GM19463 (cell line): ENCODE results near the gene PPID.
A peak's percentile ranks its signal among the peaks of the same experiment; 100 is the strongest.
"Not testable (repeated sequence)": the region's sequence is repeated elsewhere in the genome, so short reads cannot be mapped to it uniquely, and the experiment has no call there.

ENCODE experiments used
- ATAC-seq: cut with Tn5 transposase; IDR thresholded peaks from one replicate; pipeline ENCODE4 v1.9.1; 2021; ENCODE audit warnings: mild to moderate bottlenecking, moderate library complexity; ENCODE audit not compliant: unreplicated experiment

Gene PPID

GRCh38 chr4:158738866-158739265, 15.7 kb upstream of the PPID start:
- ATAC-seq = no peak

- peak; percentile 95 for ATAC-seq
These were observed 6.7 kb upstream of the PPID start for GRCh38 chr4:158729716-158730559.

GRCh38 chr4:158728236-158728635, 5.0 kb upstream of the PPID start:
- ATAC-seq = no peak

GRCh38 chr4:158726633-158727032, 3.4 kb upstream of the PPID start:
- ATAC-seq = no peak

GRCh38 chr4:158724637-158725036, 1.4 kb upstream of the PPID start:
- no peak for ATAC-seq

GRCh38 chr4:158722291-158722916, 792 bp downstream of the PPID start:
- peak; percentile 5 for ATAC-seq

GRCh38 chr4:158721680-158722079, 1.5 kb downstream of the PPID start:
- ATAC-seq = no peak

GRCh38 chr4:158715802-158716201, 7.4 kb downstream of the PPID start:
- no peak for ATAC-seq

GRCh38 chr4:158714937-158715336, 8.3 kb downstream of the PPID start:
- ATAC-seq = no peak

GRCh38 chr4:158712622-158713021, 10.6 kb downstream of the PPID start:
- ATAC-seq = not testable (repeated sequence)

GRCh38 chr4:158710814-158711213, 12.4 kb downstream of the PPID start:
- no peak for ATAC-seq

- ATAC-seq = no peak
These were observed 18.9 kb downstream of the PPID start for GRCh38 chr4:158704274-158704673.

GRCh38 chr4:158688813-158689212, 34.4 kb downstream of the PPID start:
- ATAC-seq = no peak

- no peak for ATAC-seq
These were observed 41.1 kb downstream of the PPID start for GRCh38 chr4:158682066-158682465.

- no peak for ATAC-seq
These were observed 41.6 kb downstream of the PPID start for GRCh38 chr4:158681629-158682028.

GRCh38 chr4:158678767-158679166, 44.4 kb downstream of the PPID start:
- ATAC-seq = no peak

GRCh38 chr4:158676076-158676475, 47.1 kb downstream of the PPID start:
- no peak for ATAC-seq

GRCh38 chr4:158673633-158674032, 49.6 kb downstream of the PPID start:
- no peak for ATAC-seq

GRCh38 chr4:158671915-158672806, 51.0 kb downstream of the PPID start, which contains the start of gene ETFDH:
TSS of gene ETFDH (plus strand) at chr4:158672296. CDS start at chr4:158672457, 161 bp downstream.
- ATAC-seq = peak; percentile 74

GRCh38 chr4:158671665-158671914, 51.6 kb downstream of the PPID start, which contains the start of gene C4orf46:
TSS of gene C4orf46 (minus strand) at chr4:158671887. CDS start at chr4:158671801, 86 bp downstream.
- no peak for ATAC-seq

GRCh38 chr4:158670975-158671664, 52.1 kb downstream of the PPID start:
- peak; percentile 27 for ATAC-seq
